GM19438 (cell line): ENCODE data around the gene ZNF668.
"Not testable (repeated sequence)": the region's sequence is repeated elsewhere in the genome, so short reads cannot be mapped to it uniquely, and the experiment has no call there.

Source experiments
- ATAC-seq: cut with Tn5 transposase; IDR thresholded peaks from one replicate; pipeline ENCODE4 v1.9.1; 2021; ENCODE audit warnings: low read depth; ENCODE audit not compliant: unreplicated experiment

ZNF668 gene

GRCh38 chr16:31020536-31020935, 53.5 kb downstream of the ZNF668 start:
- ATAC-seq = no peak

DNA sequence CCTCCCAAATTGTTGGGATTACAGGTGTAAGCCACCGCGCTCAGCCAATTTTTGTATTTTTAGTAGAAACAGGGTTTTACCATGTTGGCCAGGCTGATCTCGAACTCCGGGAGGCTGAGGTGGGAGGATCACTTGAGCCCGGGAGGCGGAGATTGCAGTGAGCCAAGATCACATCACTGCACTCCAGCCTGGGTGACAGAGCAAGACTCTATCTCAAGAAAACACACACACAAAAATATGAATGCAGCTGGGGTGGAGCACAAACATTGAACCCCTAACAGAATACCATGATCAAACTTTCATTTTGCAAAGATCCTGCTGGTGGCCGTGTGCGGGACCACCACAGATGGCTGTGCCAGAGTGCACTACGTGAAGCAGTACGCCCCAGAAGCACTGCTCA, 56.3 kb downstream of the ZNF668 start:
- not testable (repeated sequence) for ATAC-seq

- no peak for ATAC-seq
Measured at GRCh38 chr16:31016018-31016417, 58.0 kb downstream of the ZNF668 start.

DNA sequence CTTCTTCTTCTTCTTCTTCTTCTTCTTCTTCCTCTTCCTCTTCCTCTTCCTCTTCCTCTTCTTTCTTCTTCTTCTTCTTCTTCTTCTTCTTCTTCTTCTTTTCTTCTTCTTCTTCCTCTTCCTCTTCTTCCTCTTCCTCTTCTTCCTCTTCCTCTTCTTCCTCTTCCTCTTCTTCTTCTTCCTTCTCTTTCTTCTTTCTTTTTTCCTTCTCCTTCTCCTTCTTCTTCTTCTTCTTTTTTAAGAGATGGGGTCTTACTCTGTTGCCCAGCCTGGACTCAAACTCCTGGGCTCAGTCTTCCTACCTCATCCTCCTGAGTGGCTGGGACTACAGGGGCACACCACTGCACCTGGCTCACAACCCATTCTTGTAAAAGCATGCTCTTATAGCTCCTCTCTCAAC, 60.7 kb downstream of the ZNF668 start:
- ATAC-seq = not testable (repeated sequence)

- ATAC-seq = not testable (repeated sequence)
Measured at GRCh38 chr16:31011815-31012214, 62.2 kb downstream of the ZNF668 start.
